Measurements from ENCODE around the gene FXYD3. TPM values are rescaled to one million over a fixed set of nuclear protein-coding genes. Genes with fewer than 3 reads are reported as not detected.
"Not testable (repeated sequence)": the region's sequence is repeated elsewhere in the genome, so short reads cannot be mapped to it uniquely, and the experiment has no call there.

Gene FXYD3
- total RNA-seq, 1 experiment from 2014 or later = not detected

DNA sequence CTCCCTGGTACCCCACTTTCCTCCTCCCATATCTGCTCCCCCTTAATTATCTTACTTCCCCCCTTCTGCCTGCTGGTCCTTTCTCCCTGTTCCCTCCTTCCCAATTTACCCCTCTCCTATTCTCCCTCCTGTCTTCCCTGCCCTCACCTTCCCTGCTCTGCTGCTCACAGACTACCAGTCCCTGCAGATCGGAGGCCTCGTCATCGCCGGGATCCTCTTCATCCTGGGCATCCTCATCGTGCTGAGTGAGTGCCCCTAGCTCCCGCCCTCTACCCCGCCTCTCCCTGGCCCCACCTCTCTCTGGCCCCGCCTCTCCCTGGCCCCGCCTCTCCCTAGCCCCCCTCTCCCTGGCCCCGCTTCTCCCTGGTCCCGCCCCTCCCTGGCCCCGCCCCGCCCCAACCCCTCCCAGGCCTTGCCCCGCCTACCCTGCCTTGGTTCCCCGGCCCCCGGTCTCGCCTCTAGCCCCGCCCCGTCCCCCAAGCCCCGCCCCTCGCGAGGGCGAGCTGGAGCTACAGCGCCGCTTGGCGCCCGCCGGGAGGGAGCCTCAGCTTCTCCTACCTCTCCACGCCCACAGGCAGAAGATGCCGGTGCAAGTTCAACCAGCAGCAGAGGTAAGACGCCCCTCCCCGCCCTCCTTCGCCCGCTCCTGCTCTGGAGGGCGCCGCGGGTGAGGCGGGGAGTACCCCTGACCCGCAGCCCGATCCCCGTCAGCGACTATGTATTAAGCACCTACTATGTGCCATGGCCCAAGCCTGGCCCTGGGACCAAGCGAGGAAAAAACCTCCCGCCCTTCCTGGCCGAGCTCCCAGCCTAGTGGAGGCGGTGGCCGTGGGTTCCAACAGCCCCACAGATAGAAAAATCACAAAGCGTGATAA is 25.6 kb downstream of the FXYD3 start:
- peak; percentile 59 for DNase-seq (ENCODE audit: low read depth)

DNA sequence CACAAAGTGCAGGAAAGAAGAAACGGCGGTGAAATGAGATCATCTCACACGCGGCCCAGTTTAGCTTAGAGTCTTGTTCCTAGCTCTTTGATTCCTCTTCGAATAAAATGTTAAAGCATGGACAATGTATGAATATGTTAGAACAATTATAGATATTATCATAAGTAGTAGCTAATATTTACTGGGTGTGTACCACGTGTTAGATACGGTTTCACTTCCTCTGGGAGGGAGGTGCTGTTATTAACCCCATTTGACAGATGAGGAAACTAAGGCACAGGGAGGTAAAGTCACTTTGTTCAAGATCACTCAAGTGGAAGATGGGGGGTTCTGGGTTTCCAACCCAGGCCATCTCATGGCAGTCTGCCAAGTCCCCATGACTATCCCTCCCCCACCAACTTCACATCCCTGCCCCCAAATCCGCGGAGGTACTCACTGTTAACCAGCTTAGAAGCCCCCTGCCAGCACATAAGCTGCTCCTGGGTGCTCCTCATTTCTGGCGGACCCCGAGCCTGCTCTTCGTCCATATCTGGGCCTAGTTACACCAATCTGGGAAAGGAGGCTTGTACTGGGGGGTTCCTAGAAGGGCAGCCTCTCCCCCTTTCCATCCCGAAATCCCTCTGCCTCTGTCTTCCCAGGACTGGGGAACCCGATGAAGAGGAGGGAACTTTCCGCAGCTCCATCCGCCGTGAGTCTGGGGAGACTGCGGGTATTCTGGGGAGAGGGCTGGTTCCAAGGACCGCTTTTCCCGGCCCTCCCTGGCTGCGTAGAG is 26.4 kb downstream of the FXYD3 start:
- no peak for DNase-seq (ENCODE audit: low read depth)

DNA sequence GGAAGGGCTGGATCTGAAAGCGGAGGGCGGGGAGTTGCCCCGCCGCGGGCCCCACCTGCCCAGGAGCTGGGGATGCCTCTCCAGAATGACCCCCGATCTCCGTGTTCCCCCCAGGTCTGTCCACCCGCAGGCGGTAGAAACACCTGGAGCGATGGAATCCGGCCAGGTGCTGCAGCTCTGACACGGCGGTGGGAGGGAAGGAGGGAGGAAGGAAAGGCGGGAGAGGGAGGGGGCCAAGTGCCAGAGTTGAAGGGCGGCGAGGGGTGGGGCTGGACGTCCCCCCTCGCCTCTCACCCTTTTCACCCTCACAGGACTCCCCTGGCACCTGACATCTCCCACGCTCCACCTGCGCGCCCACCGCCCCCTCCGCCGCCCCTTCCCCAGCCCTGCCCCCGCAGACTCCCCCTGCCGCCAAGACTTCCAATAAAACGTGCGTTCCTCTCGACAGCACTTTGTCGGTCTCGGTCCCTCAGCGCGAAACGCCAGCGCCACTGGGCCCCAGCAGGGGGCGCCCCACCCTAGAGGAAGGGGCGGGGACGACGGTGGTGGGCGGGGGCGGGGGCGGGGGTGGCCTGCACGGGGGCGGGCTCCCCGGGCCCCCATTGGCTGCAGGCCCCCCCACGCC is 27.1 kb downstream of the FXYD3 start:
- DNase-seq (ENCODE audit: low read depth) = no peak

DNA sequence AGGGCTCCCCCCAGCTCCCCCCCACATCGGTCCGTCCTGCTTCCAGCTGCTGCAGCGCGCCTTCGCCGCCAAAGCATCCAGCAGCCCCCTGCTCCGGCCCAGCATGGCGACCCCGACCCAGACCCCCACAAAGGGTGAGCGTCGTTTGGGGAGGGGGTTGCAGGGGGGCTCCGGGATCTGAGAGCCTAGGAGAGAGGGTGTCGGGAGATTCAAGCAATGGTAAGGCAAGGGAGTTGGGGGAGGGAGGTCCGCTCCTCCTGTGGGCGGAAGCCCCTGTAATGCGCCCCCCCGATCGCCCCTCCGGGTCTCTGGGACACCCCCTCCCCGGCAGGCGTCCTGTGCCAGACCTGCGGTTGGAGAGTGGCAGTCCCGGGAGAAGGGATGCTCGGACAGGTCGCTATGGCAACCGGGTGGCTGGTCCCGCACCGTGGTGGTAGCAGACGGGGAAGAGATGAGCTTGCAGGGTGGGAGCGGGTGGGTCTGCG is 27.6 kb downstream of the FXYD3 start, which contains the start of gene FXYD7:
TSS of gene FXYD7 (plus strand) at position 25 of the 485 bp plus-strand sequence. CDS start at position 104, 79 bp downstream.
- no peak for DNase-seq (ENCODE audit: low read depth)

DNA sequence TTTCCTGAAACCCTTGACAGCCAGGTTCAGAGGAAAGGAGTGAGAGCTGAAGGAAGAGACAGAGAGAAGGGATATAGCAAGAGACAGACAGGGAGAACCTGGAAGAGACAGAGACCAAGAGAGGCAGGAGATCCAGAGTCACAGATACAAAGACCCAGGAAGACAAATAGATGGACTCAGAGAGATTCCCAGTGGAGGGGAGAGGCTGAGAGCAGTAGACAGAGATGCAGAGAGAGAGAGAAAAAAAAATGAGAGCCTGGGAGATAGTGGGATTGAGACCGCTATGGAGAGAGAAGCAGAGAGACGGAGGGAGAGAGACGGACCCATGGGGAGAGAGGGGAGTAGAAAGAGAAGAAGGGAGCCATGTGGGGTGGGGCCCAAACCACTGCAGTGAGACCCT is 28.2 kb downstream of the FXYD3 start:
- no peak for DNase-seq (ENCODE audit: low read depth)

DNA sequence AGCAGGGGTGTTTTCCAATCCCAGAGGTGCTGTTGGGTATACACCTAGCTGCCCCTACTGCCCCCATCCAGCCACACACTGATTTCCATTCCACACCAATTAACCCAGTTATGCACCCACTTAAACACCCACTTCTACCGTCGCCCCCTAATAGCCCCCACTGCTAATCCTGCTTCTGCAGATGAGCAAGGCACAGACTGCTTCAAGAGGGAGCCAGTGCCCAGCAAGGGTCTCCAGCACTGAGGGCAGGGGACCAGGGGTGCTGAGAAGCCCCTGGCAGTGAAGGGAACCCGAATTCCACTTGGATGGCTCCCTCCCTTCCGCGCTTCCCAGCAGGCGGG is 28.6 kb downstream of the FXYD3 start:
- no peak for DNase-seq (ENCODE audit: low read depth)

DNA sequence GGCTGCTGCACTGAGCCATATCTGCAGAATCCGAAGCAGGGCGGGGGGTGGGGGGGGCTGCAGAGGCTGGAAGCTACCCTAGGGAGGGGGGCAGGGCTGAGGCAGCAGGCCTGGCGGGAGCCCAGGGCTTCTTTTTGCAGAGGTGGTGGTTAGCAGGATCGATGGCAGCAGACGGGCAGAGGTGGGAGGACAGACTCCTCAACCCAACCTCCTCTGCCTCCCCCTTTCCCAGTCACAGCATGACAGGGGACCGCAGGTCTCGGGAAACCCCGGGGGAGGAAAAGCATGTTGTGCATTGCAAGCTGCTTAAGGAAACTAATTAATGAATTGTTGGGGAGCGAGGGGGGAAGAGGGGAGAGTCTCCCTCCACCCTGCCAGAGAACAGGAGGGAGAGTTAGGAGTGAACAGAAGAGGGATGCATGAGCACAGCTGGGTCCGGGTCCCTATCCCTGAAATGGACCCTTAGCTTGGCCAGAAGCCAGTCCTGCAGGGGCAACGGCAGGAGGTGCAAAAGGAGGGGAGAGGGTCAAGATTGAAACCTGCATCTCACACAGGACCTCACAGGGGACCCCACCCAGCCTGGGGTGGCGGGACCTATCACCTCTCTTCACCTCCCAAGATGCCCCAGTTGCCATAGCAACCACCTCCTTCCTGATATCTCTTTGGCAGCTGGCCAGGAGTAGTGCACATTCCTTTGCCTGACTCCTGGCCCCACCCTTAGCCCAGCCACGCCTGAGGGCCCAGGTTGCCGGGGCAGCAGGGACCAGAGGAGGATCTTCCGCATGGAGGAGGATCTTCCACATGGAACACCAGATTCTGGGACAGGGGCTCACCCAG is 29.2 kb downstream of the FXYD3 start:
- DNase-seq (ENCODE audit: low read depth) = no peak

DNA sequence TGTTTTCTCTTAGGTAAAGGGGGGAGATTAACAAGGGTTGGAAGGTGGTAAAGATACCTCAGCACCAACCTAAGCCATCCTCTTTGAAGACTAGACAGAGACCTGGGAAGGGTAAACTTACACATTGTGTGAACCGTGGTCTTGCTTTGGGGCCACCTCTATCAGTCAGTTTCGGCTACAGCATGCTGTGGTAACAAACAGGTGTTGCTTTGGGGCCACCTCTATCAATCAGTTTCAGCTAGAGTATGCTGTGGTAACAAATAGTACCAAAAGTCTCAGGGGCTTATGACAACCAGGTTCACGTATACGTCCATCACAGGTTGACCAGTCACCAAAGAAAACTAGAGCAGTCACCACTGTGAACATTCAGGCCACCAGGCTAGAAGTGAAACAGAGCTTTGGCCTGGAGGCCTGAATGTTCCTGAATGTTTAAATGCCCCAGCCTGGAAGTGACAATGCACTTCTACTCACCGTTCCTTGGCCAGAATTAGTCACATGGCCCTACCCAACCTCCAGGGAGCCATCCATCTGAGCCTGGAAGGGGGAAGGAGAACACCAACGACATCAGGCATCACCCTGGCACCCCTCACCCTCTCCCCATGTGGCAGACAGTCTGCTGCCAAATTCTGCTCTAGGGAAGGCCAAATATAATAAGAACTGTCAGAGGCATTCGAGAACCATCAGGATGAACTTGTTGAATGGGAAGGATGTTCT is 31.3 kb downstream of the FXYD3 start:
- DNase-seq (ENCODE audit: low read depth) = no peak

DNA sequence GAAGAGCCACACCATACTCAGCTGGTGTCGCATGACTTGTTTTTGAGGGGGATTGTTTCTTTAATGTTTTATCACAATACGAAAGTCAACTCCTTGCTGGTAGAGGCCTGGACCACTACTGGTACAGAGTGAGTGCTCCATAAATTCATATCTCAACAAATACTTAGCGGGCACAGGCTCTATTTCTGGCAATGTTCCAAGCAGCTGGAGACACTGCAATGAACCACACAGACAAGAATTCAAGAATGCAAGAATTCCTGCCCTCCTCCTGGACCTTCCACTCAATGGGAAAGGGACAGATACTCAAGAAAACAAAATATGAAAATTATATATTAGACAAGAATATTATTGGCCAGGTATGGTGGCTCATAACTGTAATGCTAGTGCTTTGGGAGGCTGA is 33.8 kb downstream of the FXYD3 start:
- peak; percentile 39 for DNase-seq (ENCODE audit: low read depth)

DNA sequence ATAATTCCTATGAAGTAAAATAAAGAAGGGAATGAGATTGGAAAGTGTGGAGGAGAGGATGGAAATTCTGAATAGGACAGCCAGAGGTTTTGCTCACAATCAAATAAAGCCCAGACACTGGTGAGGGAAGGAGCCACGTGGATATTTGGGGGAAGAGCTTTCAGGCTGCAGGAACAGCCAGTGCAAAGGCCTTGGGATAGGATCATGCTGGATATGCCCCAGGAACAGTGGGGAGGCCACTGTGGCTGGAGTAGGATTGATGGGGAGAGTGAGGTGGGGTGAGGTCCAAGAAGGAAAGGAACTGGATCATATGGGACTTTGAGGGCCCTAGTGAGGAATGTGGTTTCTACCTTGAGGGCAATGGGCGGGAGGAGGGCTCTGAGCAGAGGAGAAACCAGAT is 34.8 kb downstream of the FXYD3 start:
- no peak for DNase-seq (ENCODE audit: low read depth)

DNA sequence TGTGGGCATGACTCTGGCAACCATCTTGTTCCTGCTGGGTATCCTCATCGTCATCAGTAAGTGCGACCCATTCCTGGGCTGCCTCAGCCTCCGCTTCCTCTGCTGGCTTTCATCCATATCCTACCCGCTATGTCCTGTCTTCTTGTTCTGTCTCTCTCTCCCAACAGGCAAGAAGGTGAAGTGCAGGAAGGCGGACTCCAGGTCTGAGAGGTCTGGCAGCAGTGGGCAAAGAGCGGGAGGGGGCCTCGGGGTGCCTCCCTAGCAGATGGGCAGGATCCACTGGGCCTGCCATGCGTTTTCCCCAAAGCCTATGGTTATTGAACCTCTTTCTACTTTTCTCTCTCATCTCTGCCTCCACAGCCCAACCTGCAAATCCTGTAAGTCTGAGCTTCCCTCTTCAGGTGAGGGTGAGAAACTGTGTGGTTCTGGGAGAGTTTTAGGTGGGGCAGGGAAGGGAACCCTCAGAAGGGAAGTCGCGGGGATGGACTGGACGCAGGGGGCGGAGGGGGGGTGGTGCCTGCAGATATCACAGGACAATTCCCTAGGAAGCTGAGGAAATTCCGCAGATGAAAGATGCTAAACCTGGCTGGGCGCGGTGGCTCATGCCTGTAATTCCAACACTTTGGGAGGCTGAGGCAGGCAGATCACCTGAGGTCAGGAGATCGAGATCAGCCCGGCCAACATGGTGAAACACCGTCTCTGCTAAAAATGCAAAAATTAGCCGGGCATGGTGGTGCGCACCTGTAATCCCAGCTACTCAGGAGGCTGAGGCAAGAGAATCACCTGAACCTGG is 35.8 kb downstream of the FXYD3 start:
- DNase-seq (ENCODE audit: low read depth) = no peak

DNA sequence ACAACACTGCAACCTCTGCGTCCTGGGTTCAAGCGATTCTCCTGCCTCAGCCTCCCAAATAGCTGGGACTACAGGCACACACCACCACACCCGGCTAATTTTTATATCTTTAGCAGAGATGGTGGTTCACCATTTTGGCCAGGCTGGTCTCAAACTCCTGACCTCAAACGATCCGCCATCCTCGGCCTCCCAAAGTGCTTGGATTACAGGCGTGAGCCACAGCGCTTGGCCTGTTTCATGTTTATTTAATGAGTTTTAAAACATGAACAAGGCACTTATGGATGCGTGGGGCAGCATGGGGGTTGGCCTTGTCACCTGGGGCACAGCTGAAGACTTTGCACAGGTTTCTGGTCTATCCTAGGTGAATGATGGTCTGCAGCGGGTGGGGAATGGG is 37.5 kb downstream of the FXYD3 start:
- DNase-seq (ENCODE audit: low read depth) = not testable (repeated sequence)

DNA sequence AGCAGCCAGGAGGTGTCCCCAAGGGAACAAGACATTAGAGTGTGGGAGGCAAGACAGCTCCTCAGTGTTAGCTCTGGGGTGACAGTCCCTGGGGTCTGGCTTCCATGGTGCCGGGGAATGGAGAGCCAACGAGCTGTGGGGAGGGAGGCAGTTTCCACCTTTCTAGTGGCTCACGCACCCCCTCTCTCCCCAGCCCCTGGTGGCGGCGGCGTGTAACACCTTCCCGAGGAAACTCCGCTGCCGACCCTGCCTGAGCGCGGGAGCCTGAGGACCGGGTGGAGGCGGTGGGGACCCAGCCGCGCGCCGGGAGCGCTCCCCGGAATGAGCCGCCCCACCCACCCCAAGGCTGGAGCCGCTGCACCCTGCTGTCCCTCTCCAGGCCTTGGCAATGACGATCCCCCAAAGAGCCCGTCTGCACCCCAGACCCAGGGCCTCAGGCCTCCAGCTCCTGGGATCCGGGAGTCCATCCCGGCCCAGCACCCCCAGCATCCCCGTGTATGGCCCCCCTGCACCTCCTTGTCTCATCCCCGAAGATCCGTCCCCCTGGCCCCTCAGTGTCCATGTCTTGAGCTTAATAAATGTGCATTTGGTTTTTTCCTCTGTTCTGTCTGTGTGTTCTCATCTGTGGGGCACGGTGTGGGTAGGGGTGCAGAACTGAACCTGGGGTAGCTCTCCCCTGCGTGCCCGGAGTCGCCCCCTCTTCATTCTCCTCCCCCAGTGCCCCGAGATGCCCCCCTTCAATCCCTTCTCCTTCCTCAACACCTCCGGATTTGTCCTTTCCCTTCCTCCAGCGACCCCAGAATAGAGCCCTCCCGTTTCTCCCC is 38.3 kb downstream of the FXYD3 start:
- no peak for DNase-seq (ENCODE audit: low read depth)

DNA sequence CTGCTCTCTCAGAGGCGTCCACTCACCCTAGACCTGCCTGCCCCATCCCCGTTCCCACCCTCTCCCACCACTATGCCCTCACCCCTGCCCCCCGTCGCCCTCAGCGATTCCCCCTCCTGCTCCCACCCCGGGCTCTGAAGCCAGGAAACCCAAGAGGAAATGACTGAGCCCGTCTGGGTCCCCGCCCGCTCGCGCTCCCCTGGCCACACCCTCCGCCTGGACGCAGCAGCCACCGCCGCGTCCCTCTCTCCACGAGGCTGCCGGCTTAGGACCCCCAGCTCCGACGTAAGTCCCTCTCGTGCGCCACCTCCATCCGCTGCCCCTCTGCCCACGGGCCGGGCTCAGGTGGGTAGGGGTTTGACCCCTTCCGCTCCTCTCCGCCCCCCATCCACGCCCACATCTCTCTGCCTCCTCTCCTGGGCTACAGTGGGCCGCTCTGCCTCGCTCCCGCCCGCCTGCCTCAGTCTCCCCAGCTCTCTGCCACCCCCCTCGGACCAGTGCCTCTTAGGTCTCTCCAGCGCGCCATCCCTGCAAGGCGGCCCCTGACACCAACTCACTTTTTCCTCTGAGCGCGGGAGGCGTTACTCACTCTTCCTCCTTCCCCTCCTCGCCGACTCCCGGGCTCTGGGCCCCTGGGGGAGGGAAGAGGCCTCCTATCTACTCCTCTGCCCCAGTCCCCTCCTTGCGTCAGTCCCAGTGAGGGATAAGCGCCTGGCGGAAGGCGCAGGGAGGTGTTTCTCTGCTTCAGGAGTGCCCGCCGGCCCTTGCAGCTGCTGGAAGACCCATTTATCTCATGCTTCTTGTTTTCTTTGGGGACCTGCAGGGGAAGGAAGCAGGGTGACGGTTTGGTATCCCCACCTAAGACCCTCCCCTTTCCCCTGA is 39.1 kb downstream of the FXYD3 start, which contains the start of gene FXYD5:
TSS of gene FXYD5 (plus strand) at position 211 of the 882 bp plus-strand sequence. CDS start 816 bp downstream, outside the sequence.
- peak; percentile 61 for DNase-seq (ENCODE audit: low read depth)

DNA sequence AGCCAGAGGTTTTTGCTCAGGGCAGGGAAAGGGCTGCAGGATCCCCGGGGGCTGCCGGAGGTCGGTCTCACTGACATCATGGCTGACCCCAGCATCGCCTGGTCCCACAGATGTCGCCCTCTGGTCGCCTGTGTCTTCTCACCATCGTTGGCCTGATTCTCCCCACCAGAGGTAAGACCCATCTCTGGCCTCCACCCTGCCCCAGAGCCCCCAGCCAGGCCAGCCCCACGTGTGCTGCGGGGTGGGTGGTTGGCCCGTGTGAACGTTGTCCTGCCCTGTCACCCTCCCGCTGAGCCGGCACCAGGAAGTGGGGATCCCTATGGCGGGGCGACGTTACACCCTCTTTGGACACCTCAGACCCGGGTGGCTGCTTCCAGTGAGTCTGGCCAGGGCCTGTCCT is 39.8 kb downstream of the FXYD3 start:
- DNase-seq (ENCODE audit: low read depth) = no peak

DNA sequence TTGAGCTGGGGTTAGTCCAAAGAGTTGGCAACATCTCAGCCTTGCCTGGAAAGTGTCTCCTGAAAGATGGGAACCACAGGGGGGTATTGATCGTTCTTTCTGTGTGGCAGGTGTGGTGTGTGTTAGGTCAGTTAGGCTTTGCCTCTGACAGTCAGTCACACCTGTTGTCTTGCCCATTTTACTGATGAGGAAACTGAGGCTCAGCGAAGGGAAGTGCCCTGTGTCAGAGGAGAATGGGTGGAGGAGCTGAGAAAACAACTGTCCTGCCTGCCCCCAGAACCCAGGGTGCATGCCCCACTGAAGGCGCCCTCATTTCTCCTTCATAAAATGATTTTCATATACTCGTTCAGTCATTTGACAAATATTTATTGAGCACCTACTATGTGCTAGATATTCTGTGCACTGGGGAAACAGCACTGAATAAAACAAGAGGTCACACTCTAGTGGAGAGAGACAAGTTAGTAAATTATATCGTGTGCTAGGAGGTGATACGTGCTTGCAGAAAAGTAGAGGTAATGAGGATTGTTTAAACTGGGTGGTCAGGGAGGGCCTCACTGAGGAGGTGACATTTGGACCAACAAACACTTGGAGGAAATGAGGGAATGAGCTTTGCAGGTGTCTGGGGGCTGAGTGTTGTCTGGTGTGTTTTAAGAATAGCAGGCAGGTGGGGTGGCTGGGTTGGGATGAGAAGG is 40.5 kb downstream of the FXYD3 start:
- no peak for DNase-seq (ENCODE audit: low read depth)

DNA sequence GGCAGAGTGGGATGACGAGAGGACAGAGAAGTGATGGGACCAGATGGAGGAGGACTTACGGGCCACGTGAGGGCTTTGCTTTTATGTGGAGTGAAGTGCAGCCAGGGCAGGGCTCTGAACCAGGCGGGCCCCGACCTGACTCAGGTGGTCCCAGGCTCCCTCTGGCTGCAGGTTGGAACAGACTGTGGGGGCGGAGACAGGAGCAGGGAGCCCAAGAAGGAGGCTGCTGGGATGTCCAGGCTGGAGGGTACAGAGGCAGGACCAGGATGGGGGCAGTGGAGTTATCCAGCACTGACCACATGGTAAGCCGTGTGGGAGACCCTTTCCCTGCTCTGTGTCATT is 41.0 kb downstream of the FXYD3 start:
- no peak for DNase-seq (ENCODE audit: low read depth)
